SK-N-SH treated with all-trans-retinoic acid at 6 μM for 48 hours (cell line): ENCODE data around the gene SPR.

Experiments used
- ATAC-seq: fragments of 200-7000 bp; cut with Tn5 transposase; 3 replicates; pipeline ENCODE4 v1.9.1; 2020; ENCODE audit warnings: mild to moderate bottlenecking, moderate library complexity
- ARNTL ChIP-seq: fragments of 450-650 bp; formaldehyde crosslinking; IDR thresholded peaks from 2 replicates; pipeline ENCODE4 v1.5.0; 2020; ENCODE audit warnings: low read depth, mild to moderate bottlenecking, moderate library complexity, borderline replicate concordance
- BACH2 ChIP-seq: fragments of 250-450 bp; sonication (Bioruptor Pico); IDR thresholded peaks from 2 replicates; pipeline ENCODE4 v1.9.0; 2021; ENCODE audit warnings: mild to moderate bottlenecking, borderline replicate concordance
- CREB5 ChIP-seq: fragments of 250-450 bp; sonication (Bioruptor Pico); IDR thresholded peaks from 2 replicates; pipeline ENCODE4 v1.5.1; 2020; ENCODE audit warnings: low read depth, mild to moderate bottlenecking, moderate library complexity
- CSDC2 ChIP-seq: fragments of 250-450 bp; sonication (Bioruptor Pico); IDR thresholded peaks from 2 replicates; pipeline ENCODE4 v1.5.0; 2020; ENCODE audit warnings: mild to moderate bottlenecking, moderate library complexity
- CSRNP3 ChIP-seq: fragments of 250-450 bp; sonication (Bioruptor Pico); IDR thresholded peaks from 2 replicates; pipeline ENCODE4 v1.5.1; 2021; ENCODE audit warnings: mild to moderate bottlenecking, moderate library complexity
- ESRRG ChIP-seq: fragments of 250-450 bp; sonication (Bioruptor Pico); IDR thresholded peaks from 2 replicates; pipeline ENCODE4 v1.6.1; 2021; ENCODE audit warnings: mild to moderate bottlenecking
- GLIS3 ChIP-seq: fragments of 250-450 bp; sonication (Bioruptor Pico); IDR thresholded peaks from 2 replicates; pipeline ENCODE4 v1.5.0; 2020; ENCODE audit warnings: mild to moderate bottlenecking, moderate library complexity
- ISL1 ChIP-seq: fragments of 250-450 bp; sonication (Bioruptor Pico); IDR thresholded peaks from 2 replicates; pipeline ENCODE4 v2.1.2; 2022; ENCODE audit warnings: mild to moderate bottlenecking, moderate library complexity
- PATZ1 ChIP-seq: fragments of 250-450 bp; sonication (Bioruptor Pico); IDR thresholded peaks from 2 replicates; pipeline ENCODE4 v1.8.0; 2020; ENCODE audit warnings: mild to moderate bottlenecking, moderate library complexity, borderline replicate concordance
- POU6F1 ChIP-seq: fragments of 250-450 bp; sonication (Bioruptor Pico); IDR thresholded peaks from 2 replicates; pipeline ENCODE4 v1.8.0; 2021; ENCODE audit warnings: low read depth, mild to moderate bottlenecking, moderate library complexity, borderline replicate concordance
- PPARA ChIP-seq: fragments of 250-450 bp; sonication (Bioruptor Pico); IDR thresholded peaks from 2 replicates; pipeline ENCODE4 v1.5.0; 2020; ENCODE audit warnings: mild to moderate bottlenecking, borderline replicate concordance
- RARB ChIP-seq: fragments of 250-450 bp; sonication (Bioruptor Pico); IDR thresholded peaks from 2 replicates; pipeline ENCODE4 v1.8.0; 2021; ENCODE audit warnings: mild to moderate bottlenecking, moderate library complexity
- SNAI2 ChIP-seq: fragments of 250-450 bp; sonication (Bioruptor Pico); IDR thresholded peaks from 2 replicates; pipeline ENCODE4 v1.5.0; 2020; ENCODE audit warnings: mild to moderate bottlenecking, moderate library complexity
- TCF4 ChIP-seq: fragments of 250-450 bp; sonication (Bioruptor Pico); IDR thresholded peaks from 2 replicates; pipeline ENCODE4 v1.8.0; 2021; ENCODE audit warnings: mild to moderate bottlenecking, moderate library complexity, borderline replicate concordance
- TOX ChIP-seq: fragments of 250-450 bp; sonication (Bioruptor Pico); IDR thresholded peaks from 2 replicates; pipeline ENCODE4 v1.8.0; 2021; ENCODE audit warnings: mild to moderate bottlenecking, moderate library complexity, borderline replicate concordance
- TSHZ2 ChIP-seq: fragments of 250-450 bp; sonication (Bioruptor Pico); IDR thresholded peaks from 2 replicates; pipeline ENCODE4 v1.5.0; 2020; ENCODE audit warnings: mild to moderate bottlenecking, moderate library complexity
- ZC3H10 ChIP-seq: fragments of 250-450 bp; sonication (Bioruptor Pico); IDR thresholded peaks from 2 replicates; pipeline ENCODE4 v1.5.1; 2021; ENCODE audit warnings: mild to moderate bottlenecking, moderate library complexity
- ZFP3 ChIP-seq: fragments of 250-450 bp; sonication (Bioruptor Pico); IDR thresholded peaks from 2 replicates; pipeline ENCODE4 v1.5.0; 2020; ENCODE audit warnings: mild to moderate bottlenecking, moderate library complexity
- ZFP30 ChIP-seq: fragments of 450-650 bp; formaldehyde crosslinking; IDR thresholded peaks from 2 replicates; pipeline ENCODE4 v1.5.0; 2022; ENCODE audit warnings: mild to moderate bottlenecking, moderate library complexity
- ZNF565 ChIP-seq: fragments of 450-650 bp; formaldehyde crosslinking; conservative IDR thresholded peaks from 2 replicates; pipeline ENCODE4 v1.5.0; 2020; ENCODE audit warnings: low read depth, mild to moderate bottlenecking, moderate library complexity
- ZNF70 ChIP-seq: fragments of 450-650 bp; formaldehyde crosslinking; IDR thresholded peaks from 2 replicates; pipeline ENCODE4 v1.5.0; 2020; ENCODE audit warnings: mild to moderate bottlenecking, moderate library complexity
- ZNF8 ChIP-seq: fragments of 450-650 bp; formaldehyde crosslinking; IDR thresholded peaks from 2 replicates; pipeline ENCODE4 v1.5.0; 2020; ENCODE audit warnings: mild to moderate bottlenecking, moderate library complexity

SPR gene

DNA sequence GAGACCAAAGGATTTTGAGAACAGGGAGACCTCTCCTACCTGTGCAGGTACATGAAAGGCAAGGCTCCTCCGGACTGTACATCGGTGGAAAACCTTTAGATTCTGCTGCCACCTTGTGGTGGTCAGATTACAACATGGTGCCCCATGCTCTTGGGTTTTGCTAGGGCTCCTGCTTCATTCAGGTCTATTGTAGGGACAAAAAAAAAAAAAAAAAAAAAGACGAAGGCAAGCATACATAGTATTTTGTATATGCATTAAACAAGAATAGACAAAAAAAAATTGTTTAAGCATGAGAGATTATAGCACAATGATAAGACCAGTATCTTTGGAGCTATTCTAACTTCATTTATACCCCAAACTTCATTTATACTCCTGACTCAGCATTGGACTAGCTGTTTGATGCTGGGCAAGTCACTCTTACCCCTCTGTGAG lies 27.4 kb upstream of the SPR start:
- TF ChIP-seq ZNF70 (CRISPR knock-in tag) = no peak

DNA sequence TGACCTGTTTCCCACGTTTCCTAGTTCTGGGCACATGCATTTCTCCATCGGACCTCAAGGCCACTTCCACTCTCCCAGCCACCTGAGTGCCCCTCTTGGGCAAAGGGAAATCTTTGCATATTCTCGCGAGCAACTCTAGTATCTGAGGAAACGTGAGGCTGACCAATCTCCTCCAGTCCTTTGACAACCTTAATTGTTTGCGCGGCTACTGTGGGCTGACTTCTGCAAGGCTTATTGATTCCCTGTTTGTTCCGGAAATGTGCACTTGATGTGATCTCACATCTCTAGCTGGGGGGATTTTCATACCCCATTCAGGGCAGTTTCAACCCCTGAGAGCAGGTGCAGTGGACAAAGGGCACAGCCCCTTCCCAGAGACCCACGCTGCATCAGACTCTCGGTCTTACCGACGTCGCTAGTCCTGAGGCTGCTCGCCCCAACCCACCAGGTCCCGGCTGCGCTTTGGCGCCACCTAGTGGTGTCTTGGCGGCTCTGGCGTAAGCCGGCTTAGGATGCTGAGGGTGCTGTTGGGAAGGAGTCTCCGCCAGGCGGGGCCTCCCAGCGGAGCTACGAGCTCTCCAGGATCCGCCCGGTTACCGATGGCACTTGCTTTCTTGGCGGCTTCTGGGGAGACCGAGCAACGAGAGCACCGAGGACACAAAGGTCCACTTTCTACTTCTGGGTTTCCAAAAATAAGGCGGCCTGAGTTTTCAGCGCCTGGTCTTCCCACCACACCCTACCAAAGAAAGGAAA lies 24.8 kb upstream of the SPR start:
- ATAC-seq = peak; percentile 100
- TF ChIP-seq ZNF8 (CRISPR knock-in tag) (no peak), ZFP3 (CRISPR knock-in tag) (peak; percentile 62; the same call in 1 of the 2 replicates)

More for the DNA sequence above, 27.4 kb upstream of the SPR start:
- ATAC-seq = peak; percentile 79

- ATAC-seq = no peak
- no peak for TF ChIP-seq CREB5 (CRISPR knock-in tag)
- no peak for TF ChIP-seq CSDC2 (CRISPR knock-in tag)
- TF ChIP-seq ZNF70 (CRISPR knock-in tag) = no peak
- TF ChIP-seq ZNF8 (CRISPR knock-in tag) = no peak
- no peak for TF ChIP-seq SNAI2
- no peak for TF ChIP-seq PATZ1 (CRISPR knock-in tag)
- no peak for TF ChIP-seq ESRRG (CRISPR knock-in tag)
- no peak for TF ChIP-seq ZNF565
- no peak for TF ChIP-seq GLIS3 (CRISPR knock-in tag)
- TF ChIP-seq PPARA (CRISPR knock-in tag) = no peak
- TF ChIP-seq ISL1 (CRISPR knock-in tag) = no peak
- TF ChIP-seq ZFP30 (CRISPR knock-in tag) = no peak
- no peak for TF ChIP-seq TOX (CRISPR knock-in tag)
- no peak for TF ChIP-seq POU6F1
- no peak for TF ChIP-seq TCF4 (CRISPR knock-in tag)
- no peak for TF ChIP-seq ZC3H10 (CRISPR knock-in tag)
- no peak for TF ChIP-seq ZFP3 (CRISPR knock-in tag)
- no peak for TF ChIP-seq ARNTL (CRISPR knock-in tag)
- no peak for TF ChIP-seq RARB
- TF ChIP-seq, all 23 proteins: peak for 0
Measured at GRCh38 chr2:72863046-72863445, 24.2 kb upstream of the SPR start.

GRCh38 chr2:72864500-72864899 lies 22.7 kb upstream of the SPR start:
- TF ChIP-seq TCF4 (CRISPR knock-in tag) (no peak), ZNF565 (no peak), ZNF70 (CRISPR knock-in tag) (no peak), PATZ1 (CRISPR knock-in tag) (no peak), PPARA (CRISPR knock-in tag) (no peak), ZFP3 (CRISPR knock-in tag) (no peak), RARB (no peak), CSDC2 (CRISPR knock-in tag) (no peak), BACH2 (CRISPR knock-in tag) (no peak), TSHZ2 (CRISPR knock-in tag) (no peak), GLIS3 (CRISPR knock-in tag) (no peak), ISL1 (CRISPR knock-in tag) (no peak), CREB5 (CRISPR knock-in tag) (no peak), CSRNP3 (no peak), ZFP30 (CRISPR knock-in tag) (no peak)
- ATAC-seq = no peak
